WTC11 (cell line): ENCODE results near the gene FGF6. TPM values are rescaled to one million over a fixed set of nuclear protein-coding genes. Genes with fewer than 3 reads are reported as not detected.
"Not testable (repeated sequence)": the region's sequence is repeated elsewhere in the genome, so short reads cannot be mapped to it uniquely, and the experiment has no call there.

Experiments
- ATAC-seq: fragments of 200-7000 bp; cut with Tn5 transposase; 2 replicates; pipeline ENCODE4 v1.10.0; 2021; ENCODE audit warnings: mild to moderate bottlenecking, moderate library complexity
- CTCF ChIA-PET: fragments of 300-600 bp; sonication (Branson Sonifier 250); formaldehyde crosslinking; loops from one replicate; lab custom pipeline; 2021; ENCODE audit warnings: antibody characterized with exemption; lab: Charles Lee
- POLR2A ChIA-PET: fragments of 350-600 bp; sonication (Branson Sonifier 250); formaldehyde crosslinking; loops from one replicate; lab custom pipeline; 2021; ENCODE audit warnings: antibody characterized with exemption; lab: Charles Lee
- DNase-seq: peaks from one replicate; pipeline ENCODE4 v3.0.0; 2021; ENCODE audit warnings: low spot score
- H3K27ac Mint-ChIP-seq: 2 replicates; pipeline ENCODE4 v1.8.0; 2021; ENCODE audit warnings: mixed read lengths
- H3K27me3 Mint-ChIP-seq: 2 replicates; pipeline ENCODE4 v1.8.0; 2021; ENCODE audit warnings: low read depth, mild to moderate bottlenecking, moderate library complexity, mixed read lengths
- H3K36me3 Mint-ChIP-seq: 2 replicates; pipeline ENCODE4 v1.8.0; 2021; ENCODE audit warnings: mixed read lengths
- H3K4me1 Mint-ChIP-seq: 2 replicates; pipeline ENCODE4 v1.8.0; 2022; ENCODE audit warnings: mixed read lengths
- H3K4me3 Mint-ChIP-seq: 2 replicates; pipeline ENCODE4 v1.8.0; 2021; ENCODE audit warnings: mild to moderate bottlenecking, moderate library complexity, mixed read lengths
- H3K9me3 Mint-ChIP-seq: 2 replicates; pipeline ENCODE4 v1.8.0; 2021; ENCODE audit warnings: mixed read lengths
- ERG ChIP-seq: fragments of 250-450 bp; sonication (Bioruptor Pico); IDR thresholded peaks from 2 replicates; pipeline ENCODE4 v1.8.0; 2021; ENCODE audit warnings: mild to moderate bottlenecking
- GRHL2 ChIP-seq: fragments of 250-450 bp; sonication (Bioruptor Pico); IDR thresholded peaks from 2 replicates; pipeline ENCODE4 v1.8.0; 2022; ENCODE audit warnings: mild to moderate bottlenecking, moderate library complexity; ENCODE audit not compliant: insufficient replicate concordance, severe bottlenecking
- HMGXB4 ChIP-seq: sonication (generic); formaldehyde crosslinking; IDR thresholded peaks from 2 replicates; pipeline ENCODE4 v1.8.1; 2023; ENCODE audit warnings: mild to moderate bottlenecking, moderate library complexity, missing genetic modification reagents
- IRF1 ChIP-seq: sonication (generic); formaldehyde crosslinking; IDR thresholded peaks from 2 replicates; pipeline ENCODE4 v1.8.0; 2023; ENCODE audit warnings: missing genetic modification reagents
- IRF2 ChIP-seq: sonication (generic); formaldehyde crosslinking; IDR thresholded peaks from 2 replicates; pipeline ENCODE4 v1.8.0; 2022; ENCODE audit warnings: low read depth, missing genetic modification reagents, borderline replicate concordance
- MXD4 ChIP-seq: fragments of 250-450 bp; sonication (Bioruptor Pico); IDR thresholded peaks from 2 replicates; pipeline ENCODE4 v1.8.0; 2021; ENCODE audit warnings: mild to moderate bottlenecking, moderate library complexity, borderline replicate concordance
- NFE2L1 ChIP-seq: sonication (generic); formaldehyde crosslinking; IDR thresholded peaks from 2 replicates; pipeline ENCODE4 v1.8.1; 2023; ENCODE audit warnings: missing genetic modification reagents
- NR2C2 ChIP-seq: sonication (generic); formaldehyde crosslinking; IDR thresholded peaks from 2 replicates; pipeline ENCODE4 v1.8.0; 2022; ENCODE audit warnings: mild to moderate bottlenecking, missing genetic modification reagents
- PRRX2 ChIP-seq: fragments of 250-450 bp; sonication (Bioruptor Pico); IDR thresholded peaks from 2 replicates; pipeline ENCODE4 v1.8.0; 2021; ENCODE audit warnings: mild to moderate bottlenecking
- SMAD4 ChIP-seq: sonication (generic); formaldehyde crosslinking; IDR thresholded peaks from 2 replicates; pipeline ENCODE4 v1.8.0; 2022; ENCODE audit warnings: mild to moderate bottlenecking, missing genetic modification reagents
- ZNF121 ChIP-seq: sonication (generic); formaldehyde crosslinking; IDR thresholded peaks from 2 replicates; pipeline ENCODE4 v1.8.0; 2023; ENCODE audit warnings: missing genetic modification reagents
- ZNF219 ChIP-seq: sonication (generic); formaldehyde crosslinking; IDR thresholded peaks from 2 replicates; pipeline ENCODE4 v1.8.0; 2023; ENCODE audit warnings: missing genetic modification reagents, mild to moderate bottlenecking, borderline replicate concordance
- ZNF317 ChIP-seq: sonication (generic); formaldehyde crosslinking; IDR thresholded peaks from 2 replicates; pipeline ENCODE4 v1.8.1; 2023; ENCODE audit warnings: low read depth, mild to moderate bottlenecking, moderate library complexity, missing genetic modification reagents, borderline replicate concordance
- total RNA-seq: library from RNA; stranded (reverse); gene quantifications from 3 replicates; pipeline ENCODE4 v1.2.3, GENCODE V29; 2021
- TF ChIP-seq, protein P1 (sequence below): sonication (generic); formaldehyde crosslinking; IDR thresholded peaks from 2 replicates; pipeline ENCODE4 v1.8.1; 2023; ENCODE audit warnings: mild to moderate bottlenecking, missing genetic modification reagents
- TF ChIP-seq, protein P2 (sequence below): sonication (generic); formaldehyde crosslinking; IDR thresholded peaks from 2 replicates; pipeline ENCODE4 v1.8.1; 2022; ENCODE audit warnings: low read depth, mild to moderate bottlenecking, moderate library complexity, missing genetic modification reagents, borderline replicate concordance

FGF6 gene
- total RNA-seq, 1 experiment from 2014 or later = not detected

DNA sequence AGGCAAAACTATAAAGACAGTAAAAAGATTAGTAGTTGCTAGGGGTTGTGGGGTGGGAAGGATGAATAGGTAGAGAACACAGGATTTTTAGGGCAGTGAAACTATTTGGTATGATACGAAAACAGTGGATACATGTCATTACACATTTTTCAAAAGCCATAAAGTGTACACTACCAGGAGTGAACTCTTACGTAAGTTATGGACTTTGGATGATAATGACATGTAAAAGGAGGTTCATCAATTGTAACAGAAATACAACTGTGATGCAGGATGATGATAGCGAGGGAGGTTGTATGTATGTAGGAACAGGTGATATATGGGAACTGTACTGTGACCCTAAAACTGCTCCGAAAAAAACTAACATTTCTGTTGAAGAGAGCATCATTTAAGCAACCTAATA lies 15.1 kb upstream of the FGF6 start:
- H3K4me3 Mint-ChIP-seq = no peak overlapping the region
- TF ChIP-seq, protein P1, sequence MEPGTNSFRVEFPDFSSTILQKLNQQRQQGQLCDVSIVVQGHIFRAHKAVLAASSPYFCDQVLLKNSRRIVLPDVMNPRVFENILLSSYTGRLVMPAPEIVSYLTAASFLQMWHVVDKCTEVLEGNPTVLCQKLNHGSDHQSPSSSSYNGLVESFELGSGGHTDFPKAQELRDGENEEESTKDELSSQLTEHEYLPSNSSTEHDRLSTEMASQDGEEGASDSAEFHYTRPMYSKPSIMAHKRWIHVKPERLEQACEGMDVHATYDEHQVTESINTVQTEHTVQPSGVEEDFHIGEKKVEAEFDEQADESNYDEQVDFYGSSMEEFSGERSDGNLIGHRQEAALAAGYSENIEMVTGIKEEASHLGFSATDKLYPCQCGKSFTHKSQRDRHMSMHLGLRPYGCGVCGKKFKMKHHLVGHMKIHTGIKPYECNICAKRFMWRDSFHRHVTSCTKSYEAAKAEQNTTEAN (CRISPR knock-in tag) = no peak
- no peak for TF ChIP-seq PRRX2 (CRISPR knock-in tag)
- no peak for TF ChIP-seq SMAD4 (CRISPR knock-in tag)
- no peak for TF ChIP-seq NR2C2 (CRISPR knock-in tag)
- TF ChIP-seq MXD4 (CRISPR knock-in tag) = no peak
- TF ChIP-seq ZNF121 (CRISPR knock-in tag) = no peak
- no peak for TF ChIP-seq ZNF219 (CRISPR knock-in tag)
- TF ChIP-seq ZNF317 (CRISPR knock-in tag) = no peak
- no peak for TF ChIP-seq HMGXB4 (CRISPR knock-in tag)
- TF ChIP-seq ERG (CRISPR knock-in tag) = no peak
- no peak for TF ChIP-seq GRHL2 (CRISPR knock-in tag)
- TF ChIP-seq, protein P2, sequence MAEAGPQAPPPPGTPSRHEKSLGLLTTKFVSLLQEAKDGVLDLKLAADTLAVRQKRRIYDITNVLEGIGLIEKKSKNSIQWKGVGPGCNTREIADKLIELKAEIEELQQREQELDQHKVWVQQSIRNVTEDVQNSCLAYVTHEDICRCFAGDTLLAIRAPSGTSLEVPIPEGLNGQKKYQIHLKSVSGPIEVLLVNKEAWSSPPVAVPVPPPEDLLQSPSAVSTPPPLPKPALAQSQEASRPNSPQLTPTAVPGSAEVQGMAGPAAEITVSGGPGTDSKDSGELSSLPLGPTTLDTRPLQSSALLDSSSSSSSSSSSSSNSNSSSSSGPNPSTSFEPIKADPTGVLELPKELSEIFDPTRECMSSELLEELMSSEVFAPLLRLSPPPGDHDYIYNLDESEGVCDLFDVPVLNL (CRISPR knock-in tag) = no peak
- TF ChIP-seq, all 79 proteins: peak for 0
- H3K4me1 Mint-ChIP-seq = no peaks in the 10 kb centered on the region
- POLR2A ChIA-PET = interaction anchor here (1.0 kb wide), 1 partner anchor 26 kb away, joined by 5 read pairs; no protein-coding TSS in a partner anchor
- H3K9me3 Mint-ChIP-seq = peaks cover 9% of the 10 kb centered on the region
- H3K27me3 Mint-ChIP-seq = no peaks in the 10 kb centered on the region; the same call in 1 of the 2 replicates
- H3K27ac Mint-ChIP-seq = no peak overlapping the region
- CTCF ChIA-PET = no interaction called here
- no peak for ATAC-seq
- no peaks in the 10 kb centered on the region for H3K36me3 Mint-ChIP-seq
- no peak for DNase-seq

GRCh38 chr12:4455849-4456248 lies 10.2 kb upstream of the FGF6 start:
- CTCF ChIA-PET, H3K27ac Mint-ChIP-seq, ATAC-seq, H3K27me3 Mint-ChIP-seq, H3K4me3 Mint-ChIP-seq, H3K36me3 Mint-ChIP-seq, DNase-seq, POLR2A ChIA-PET: not testable (repeated sequence)
- H3K4me1 Mint-ChIP-seq = peaks cover 17% of the 10 kb centered on the region
- peaks cover 14% of the 10 kb centered on the region for H3K9me3 Mint-ChIP-seq

DNA sequence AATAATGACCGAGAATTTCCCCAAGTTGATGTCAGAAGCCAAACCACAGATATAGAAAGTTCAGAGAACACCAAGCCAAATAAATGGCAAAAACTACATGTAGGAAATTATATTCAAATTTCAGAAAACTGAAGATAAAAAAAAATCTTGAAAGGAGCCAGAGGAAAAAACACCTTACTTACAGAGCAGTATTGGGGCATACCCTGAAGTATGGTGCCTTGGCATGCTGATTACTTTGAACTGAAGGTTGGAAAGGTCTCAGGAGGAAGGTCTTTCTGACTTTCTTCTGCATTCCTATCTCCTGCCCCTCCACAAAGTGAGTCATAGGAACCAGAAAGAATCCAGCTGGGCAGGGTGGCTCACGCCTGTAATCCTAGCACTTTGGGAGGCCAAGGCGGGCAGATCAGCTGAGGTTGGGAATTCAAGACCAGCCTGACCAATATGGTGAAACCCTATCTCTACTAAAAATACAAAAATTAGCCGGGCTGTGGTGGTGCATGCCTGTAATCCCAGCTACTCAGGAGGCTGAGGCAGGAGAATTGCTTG lies 8.8 kb upstream of the FGF6 start:
- Mint-ChIP-seq H3K4me3 (no peak overlapping the region), H3K36me3 (no peaks in the 10 kb centered on the region; the same call in 1 of the 2 replicates), H3K4me1 (peaks cover 32% of the 10 kb centered on the region), H3K27me3 (peaks cover 12% of the 10 kb centered on the region), H3K9me3 (peaks cover 12% of the 10 kb centered on the region), H3K27ac (no peak overlapping the region)
- POLR2A ChIA-PET = no interaction called here
- TF ChIP-seq NFE2L1 (CRISPR knock-in tag) = no peak
- TF ChIP-seq, protein P1 (CRISPR knock-in tag) = no peak
- no peak for TF ChIP-seq IRF1 (CRISPR knock-in tag)
- TF ChIP-seq IRF2 = no peak
- ATAC-seq (no peak), DNase-seq (no peak)
- CTCF ChIA-PET = no interaction called here
